Activated CD4-positive, alpha-beta T cell treated with anti-CD3 and anti-CD28 coated beads, Interleukin-2, amount 50 U/mL, for 4 hours (primary cell): ENCODE data around the gene FRA10AC1.

ENCODE experiments used
- DNase-seq, 2 experiments: peaks; one replicate each; pipeline ENCODE4 v3.0.0-alpha.2; 2020

FRA10AC1 gene, protein sequence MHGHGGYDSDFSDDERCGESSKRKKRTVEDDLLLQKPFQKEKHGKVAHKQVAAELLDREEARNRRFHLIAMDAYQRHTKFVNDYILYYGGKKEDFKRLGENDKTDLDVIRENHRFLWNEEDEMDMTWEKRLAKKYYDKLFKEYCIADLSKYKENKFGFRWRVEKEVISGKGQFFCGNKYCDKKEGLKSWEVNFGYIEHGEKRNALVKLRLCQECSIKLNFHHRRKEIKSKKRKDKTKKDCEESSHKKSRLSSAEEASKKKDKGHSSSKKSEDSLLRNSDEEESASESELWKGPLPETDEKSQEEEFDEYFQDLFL

DNA sequence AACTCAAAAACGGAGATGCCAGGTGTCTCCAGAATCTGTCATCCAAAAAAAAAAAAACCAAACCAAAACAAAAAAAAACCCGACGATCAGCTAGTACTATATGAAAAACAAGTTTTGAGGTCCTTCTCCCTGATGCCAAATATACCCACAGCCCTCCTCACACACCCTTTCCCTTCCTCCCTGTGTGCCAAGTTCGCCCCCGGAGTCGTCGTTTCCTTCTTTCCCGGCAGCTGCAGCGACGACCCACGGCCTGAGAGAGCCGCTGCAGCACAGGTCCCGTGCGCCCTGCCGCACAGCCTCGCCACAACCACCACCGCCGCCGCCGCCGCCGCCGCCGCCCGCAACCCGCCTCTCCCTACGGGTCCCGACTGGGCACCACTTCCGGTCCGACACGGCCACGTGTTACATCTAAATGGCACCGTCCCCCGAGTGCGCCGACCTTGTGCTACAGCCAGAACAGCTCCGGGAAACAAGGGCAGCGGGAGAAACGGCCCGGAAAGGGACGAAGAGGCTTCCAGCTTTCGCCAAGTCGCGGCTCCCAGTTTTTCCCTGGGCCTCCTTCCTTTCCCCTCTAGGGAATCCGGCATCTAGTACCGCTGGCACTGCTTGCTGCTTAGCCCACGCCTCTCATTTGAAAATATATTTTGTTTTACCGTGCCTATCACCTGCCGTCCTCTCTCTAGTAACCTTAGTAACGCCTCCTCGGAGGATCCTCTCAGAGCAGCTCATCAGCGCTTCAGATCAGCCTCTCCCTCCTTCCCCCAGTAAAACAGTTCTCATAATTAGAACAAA, at the start of gene FRA10AC1:
Gene FRA10AC1 (minus strand): TSS at position 383 of the 792 bp plus-strand sequence. CDS start 2,486 bp downstream, outside the sequence.
- peak; percentile 82 for DNase-seq

DNA sequence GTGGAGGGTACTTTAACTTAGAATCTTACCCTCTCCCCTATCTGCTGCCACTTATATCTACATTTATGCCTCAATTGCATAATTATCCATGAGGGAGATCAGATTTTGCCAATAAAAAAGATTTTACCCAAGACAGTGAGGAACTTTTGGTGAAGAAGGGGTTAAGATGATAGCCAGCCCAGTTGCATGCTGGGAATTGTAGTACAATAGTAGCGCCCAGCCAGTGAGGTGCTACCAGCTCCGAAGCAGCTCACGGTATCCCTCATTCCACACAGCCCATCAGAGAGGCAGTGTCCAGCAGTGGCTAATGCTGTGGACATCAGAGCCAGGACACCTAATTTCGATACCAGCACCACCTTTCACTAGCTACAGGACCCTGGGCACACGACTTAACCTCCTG, 49.4 kb upstream of the FRA10AC1 start:
- no peak for DNase-seq

DNA sequence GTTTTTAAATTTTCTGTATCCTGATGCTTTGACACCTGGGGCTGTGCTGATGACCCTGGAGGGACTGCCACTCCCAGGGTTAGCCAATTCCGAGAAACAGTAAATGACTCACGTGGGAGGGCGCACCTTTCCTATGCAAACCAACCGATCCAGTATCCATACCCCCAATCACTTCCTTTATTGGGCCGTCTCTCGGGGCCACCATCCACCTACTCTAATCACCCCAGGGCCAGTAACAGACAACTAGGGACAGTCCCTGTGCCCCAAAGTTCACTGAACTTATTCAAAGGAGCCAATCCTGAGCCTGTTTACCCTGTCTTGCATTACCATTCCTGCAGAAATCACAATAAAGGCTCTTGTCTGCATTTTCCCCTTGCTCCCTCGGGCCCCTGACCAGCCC, 48.7 kb upstream of the FRA10AC1 start:
- DNase-seq = no peak

DNA sequence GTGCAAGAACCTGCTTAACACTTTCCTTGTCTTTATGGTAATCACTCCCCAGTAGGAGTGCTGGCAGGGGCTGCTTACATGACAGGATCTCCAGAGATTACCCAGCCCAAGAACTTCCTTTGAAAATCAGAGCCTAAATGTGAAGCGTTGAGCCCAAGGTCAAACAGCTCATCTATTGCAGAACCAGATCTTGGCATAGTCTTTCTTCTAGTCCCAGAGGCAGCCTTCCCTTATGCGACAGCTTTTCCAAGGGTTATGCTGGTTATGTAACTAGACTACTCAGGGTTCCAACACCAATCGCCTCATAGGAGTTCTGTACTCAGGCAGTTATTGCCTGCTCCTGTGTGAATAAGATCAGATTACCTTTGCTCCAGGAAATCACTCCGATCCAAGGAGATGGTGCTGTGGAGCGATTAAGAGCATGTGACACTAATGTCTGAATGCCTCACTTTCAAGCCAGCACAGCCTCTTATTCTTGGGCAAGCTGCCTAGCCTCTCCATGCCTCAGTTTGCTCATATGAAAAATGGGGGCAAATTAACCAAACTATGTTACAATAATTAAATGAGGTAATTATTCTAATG, 46.9 kb upstream of the FRA10AC1 start:
- no peak for DNase-seq

DNA sequence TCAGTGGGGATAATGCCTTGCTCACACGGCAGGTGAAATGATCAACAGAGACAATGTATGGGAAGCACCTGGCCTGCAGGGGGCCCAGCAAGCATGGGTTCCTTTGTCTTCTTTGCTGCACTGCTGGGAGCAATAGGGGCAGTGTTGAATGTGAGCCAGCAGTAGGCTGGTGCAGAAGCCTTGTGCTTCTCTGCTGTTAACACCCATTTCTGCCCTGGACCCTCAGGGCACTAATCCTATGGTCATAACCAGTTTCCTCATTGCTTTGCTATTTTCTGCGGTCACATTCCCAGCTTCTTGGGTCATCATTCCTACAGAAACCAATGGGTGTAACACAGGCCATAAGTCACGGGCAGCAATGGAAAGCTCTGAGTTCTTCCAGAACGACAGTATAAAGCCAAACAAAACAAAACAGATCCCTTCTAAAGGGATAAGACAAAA, 44.5 kb upstream of the FRA10AC1 start:
- no peak for DNase-seq

DNA sequence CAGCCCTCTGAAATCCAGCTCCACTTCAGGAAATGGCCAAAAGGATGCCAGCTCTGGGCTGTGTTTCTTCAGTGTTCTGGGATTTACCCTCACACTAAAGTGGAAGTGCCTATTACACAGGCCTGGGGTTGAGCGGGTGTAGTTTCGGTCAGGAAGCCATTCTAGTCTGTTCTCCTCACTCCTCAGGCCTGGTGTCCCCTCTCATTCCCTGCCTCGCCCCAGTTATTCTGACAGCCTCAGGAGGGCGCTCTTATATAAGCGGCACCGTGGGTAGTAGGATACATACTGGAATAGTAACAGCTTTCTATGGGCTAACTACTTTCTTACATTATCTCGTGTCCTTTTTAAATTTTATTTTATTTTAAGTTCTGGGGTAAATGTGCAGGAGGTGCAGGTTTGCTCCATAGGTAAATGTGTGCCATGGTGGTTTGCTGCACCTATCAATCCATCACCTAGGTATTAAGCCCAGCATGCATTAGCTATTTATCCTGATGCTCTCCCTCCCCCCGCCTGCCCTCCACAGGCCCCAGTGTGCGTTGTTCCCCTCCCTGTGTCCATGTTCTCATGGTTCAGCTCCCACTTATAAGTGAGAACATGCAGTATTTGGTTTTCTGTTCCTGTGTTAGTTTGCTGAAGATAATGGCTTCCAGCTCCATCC, 43.1 kb upstream of the FRA10AC1 start:
- no peak for DNase-seq

DNA sequence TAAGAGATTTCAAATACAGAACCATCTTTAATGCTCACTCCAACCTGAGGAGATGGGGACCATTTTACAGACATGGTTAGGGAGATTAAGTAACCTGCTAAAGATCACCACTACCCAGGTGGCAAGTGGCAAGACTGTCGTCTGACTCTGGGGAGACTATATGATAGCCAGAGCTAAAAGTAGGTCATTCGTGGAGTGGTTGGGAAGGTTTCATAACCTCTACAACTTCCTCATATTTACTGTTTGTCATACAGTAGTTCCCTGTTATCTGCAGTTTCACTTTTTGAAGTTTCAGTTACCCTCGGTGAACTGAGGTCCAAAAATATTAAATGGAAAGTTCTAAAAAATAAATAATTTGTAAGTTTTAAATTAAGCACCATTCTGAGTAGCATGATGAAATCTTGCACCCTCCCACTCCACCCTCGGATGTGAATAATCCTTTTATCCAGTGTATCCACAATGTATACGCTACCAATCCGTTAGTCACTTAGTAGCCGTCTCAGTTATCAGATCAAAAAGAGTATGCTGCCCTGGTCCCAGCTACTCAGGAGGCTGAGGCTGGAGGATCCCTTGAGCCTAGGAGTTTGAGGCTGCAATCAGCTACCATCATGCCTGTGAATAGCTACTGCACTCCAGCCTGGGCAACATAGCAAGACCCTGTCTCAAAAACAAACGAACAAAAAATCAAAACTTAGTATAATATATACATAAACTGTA, 40.4 kb upstream of the FRA10AC1 start:
- DNase-seq = no peak

DNA sequence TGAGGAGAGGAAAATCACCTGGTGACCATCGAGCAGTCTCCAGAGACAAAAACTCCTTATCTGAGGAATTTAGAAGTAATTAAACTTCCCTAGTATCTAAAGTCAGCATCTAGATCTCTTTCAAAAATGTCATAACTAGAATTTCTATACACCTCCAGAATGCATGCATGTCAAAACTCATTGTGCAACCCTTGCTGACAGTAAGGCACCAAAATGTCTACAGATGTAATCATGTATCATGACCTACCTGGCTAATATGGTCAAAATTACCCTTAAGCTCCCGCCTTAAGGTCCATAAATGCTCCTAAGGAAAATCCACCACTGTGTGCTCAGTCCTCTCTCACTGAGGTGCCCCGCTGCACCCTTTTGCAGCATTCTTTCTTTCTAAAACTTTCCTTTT, 39.0 kb upstream of the FRA10AC1 start:
- no peak for DNase-seq

DNA sequence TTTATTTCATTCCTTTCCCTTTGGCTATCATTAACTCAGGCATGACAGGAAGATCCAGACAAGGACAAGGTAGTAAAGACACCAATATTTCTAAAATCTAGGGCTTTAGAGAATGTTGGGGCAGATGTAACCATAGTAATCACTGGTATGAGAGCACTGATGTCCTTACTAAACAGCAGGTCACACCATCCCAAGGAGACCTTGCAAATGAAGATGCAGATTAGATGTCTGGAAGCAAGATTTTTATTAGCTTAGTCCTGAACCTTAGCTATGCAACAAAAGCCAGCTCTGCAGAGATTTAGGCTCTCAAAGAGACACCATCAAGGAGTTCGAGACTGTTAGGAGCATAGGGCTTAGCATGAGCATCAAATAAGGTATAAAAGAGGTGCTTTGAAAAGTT, 23.6 kb upstream of the FRA10AC1 start:
- DNase-seq = no peak

DNA sequence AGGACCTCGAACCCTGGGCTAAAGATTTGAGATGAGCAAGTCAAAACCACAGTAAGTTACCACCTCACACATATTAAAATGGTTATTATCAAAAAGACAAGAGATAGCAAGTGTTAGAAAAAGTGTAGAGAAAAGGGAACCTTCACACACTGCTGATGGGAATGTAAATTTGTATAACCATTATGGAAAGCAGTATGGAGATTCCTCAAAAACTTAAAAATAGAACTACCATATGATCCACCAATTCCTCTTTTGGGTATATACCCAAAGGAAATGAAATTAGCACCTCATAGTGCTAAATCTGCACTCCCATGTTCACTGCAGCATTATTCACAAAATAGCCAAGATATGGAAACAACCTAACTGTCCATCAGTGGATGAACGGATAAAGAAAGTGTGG, 20.8 kb upstream of the FRA10AC1 start:
- DNase-seq = no peak

DNA sequence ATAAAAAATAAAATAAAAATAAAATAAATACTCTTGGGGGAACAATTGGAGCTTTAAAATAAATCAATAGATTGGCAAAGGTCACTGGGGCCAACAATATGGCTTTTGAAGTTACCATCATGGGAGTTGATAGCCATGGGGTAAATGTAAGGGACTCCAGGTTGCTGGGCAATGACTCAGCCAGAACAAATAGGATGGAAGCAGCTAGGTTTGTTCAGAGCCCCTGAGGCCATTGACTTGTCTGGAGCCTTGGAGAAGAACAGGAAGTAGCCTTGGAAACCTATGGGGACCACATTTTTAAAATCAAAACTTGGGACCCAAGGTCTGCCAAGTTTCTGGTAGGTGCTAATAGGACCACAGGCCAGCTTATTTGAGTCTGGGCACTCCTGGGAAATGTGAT, 20.2 kb upstream of the FRA10AC1 start:
- no peak for DNase-seq

DNA sequence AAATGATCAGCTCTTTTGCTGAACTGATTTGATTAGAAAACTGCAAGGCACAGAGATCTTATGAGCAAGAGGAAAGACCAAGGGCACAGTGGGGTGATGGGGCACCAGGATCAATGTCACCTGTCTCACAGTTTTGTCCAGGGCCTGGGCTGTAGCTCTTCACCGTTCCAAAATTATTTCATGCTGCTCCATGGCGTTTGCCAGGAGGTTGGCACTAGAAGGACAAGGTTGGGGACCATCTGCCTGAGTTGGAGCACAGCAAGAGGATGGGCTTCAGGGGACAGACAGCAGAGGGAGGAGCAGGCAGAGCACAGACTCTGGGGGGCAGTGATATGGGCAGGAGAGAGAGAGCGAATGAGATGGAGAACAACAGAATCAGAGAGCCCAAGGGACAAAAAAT, 17.5 kb upstream of the FRA10AC1 start:
- no peak for DNase-seq

DNA sequence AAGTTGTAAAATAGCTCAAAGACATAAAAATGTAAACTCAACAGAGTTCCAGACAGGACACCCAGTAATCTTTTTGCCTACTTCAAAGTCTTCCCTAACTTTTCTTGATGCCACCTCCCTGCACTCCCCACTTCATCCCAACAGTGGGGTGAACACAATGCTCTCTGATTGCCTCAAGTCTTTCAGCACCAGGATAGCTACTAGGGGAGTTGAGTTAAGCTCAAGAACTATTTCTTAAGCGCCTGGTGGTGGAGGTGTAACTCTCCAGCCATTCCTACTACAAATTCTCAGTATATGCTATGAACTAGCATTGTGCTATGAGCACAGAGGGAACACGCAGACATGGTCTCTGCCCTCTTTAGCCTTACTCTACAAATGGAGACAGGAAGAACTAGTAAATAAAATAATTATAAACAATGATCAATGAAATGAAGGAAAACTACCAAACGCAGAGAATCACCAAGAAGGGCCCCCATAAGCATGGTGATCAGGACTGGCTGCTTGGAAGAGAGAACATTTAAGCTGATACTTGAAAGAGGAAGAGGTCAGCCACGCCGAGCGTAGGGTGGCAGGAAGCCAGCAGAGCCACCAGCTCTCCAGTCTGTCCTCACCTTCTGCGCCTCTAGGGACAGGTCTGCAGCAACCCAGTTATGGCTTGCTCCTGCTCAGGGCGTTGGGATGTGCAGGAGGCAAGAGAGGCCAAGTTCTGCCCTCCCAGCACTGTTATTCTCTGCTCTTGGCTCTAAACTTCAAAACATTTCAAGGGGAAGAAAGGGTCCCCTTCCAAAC, 16.7 kb upstream of the FRA10AC1 start:
- DNase-seq = no peak

DNA sequence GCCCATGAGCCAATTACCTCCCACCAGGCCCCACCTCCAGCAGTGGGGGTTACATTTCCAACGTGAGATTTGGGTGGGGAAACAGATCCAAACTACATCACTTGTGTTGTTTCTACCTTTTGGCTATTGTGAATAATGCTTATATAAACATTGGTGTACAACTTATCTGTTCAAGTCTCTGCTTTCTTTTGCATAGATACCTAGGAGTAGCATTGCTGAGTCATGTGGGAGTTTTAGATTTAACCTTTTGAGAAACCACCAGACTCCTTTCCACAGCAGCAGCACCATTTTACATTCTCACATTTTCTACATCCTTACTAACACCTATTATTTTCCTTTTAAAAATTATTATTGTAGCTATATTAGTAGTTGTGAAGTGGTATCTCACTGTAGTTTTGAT, 14.4 kb upstream of the FRA10AC1 start:
- no peak for DNase-seq

DNA sequence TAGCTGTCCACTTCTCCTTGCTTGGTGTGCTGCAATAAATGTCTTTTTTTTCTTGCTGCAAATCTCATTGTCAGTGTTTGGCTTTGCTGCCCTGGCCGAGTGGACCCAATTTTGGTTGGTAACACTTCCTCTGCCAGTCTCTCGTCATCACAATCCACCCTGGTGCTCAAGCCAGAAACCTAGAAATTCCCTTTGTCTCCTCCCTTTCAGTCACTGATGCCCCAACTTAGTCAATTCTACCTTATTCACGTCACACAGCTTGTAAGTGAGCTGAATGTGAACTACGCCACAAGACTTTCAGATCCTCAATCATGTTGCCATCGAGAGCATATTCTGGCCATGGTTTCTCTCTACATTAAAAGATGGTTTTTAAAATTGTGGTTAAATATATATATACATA, 13.0 kb upstream of the FRA10AC1 start:
- DNase-seq = no peak

DNA sequence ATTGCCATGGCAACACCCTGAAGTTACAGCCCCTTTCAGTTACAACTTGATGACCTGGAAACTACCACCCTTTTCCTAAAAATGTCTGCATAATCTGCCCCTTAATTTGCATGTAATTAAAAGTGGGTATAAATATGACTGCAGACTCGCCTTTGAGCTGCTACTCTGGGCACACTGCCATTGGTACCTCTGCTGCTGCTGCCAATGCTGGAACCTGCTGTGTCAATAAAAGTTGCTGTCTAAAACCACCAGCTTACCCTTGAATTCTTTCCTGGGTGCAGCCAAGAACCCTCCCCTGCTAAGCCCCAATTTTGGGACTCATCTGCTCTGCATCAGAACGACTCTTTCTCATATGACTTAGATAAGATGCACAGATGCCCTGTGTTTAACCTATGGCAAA, 10.2 kb upstream of the FRA10AC1 start:
- no peak for DNase-seq

DNA sequence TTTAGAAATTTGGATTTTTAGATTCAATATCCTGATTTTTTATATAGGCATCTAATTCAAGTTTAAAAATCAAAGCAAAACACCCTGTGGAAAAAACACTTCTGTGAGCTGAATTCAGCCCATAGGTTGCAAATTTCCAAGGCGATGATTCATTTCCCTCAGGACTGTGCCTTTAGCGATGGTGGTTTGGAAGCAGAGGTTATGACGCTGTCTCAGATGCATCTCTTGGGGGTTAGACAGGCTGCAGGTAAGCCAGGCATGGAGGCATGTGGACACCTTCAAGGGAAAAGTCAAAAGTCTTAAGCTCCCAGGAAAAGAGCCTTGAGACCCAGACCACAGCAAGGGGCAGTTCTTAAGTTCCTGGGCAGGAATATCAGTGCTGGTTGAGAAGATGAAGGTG, 9.5 kb upstream of the FRA10AC1 start:
- no peak for DNase-seq

DNA sequence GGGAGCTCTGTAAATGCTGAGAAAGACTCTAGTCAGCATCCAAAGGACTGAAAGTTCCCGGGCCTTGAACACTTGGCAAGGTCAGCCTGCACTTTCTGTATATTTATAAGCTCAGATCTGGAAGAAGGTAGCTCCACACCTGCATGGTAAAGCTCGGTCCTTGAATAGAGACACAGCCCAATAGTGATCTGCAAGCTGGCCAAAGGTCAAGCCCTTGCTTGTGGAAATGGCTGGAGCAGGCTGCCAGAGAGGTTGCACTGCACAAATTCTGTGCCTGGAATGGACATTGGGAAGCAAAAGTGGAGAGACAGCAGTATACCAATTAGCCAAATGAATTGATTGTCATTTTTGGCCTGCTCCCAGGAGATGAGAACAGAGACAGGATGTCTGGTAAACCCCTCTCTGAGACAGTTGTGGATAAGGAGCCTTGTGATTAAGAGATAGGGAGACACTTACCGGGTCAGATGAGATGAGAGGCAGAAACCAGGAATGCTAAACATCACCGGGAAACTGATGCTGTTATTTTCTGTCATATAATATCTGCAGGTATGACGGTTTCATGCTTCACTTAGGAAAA, 8.0 kb upstream of the FRA10AC1 start:
- no peak for DNase-seq

DNA sequence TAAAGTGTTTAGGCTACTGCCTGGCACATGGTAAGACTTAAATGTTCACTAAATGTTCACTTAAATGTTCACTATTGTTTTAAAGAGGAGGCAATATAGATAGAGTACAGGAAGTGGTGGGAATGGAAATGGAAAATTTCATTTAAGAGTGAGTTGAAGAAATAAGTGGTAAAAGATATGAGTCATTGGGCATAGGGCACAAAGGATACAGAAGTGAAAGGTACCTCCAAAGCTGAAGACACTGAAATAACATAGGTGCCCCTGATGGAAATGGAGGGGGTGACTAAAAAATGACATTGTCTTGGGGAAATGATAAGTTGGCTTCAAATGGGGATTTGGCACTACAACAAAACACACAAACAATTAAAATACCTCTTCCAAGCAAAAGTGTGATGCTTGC, 5.2 kb upstream of the FRA10AC1 start:
- no peak for DNase-seq

DNA sequence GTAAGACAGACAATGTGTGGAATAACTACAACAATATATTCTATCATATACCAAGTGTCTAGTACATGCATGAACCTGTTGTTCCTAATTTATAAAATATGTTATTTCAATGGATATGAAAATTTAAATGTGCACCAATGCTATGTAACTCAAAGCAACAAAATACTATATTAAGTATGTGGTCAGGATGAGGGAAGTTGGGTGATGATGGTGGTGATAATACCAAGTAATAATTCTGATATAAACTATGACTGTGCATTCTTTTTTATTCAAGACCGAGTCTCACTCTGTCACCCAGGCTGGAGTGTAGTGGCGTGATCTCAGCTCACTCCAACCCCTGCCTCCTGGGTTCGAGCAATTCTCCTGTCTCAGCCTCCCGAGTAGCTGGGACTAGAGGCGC, 2.1 kb upstream of the FRA10AC1 start:
- no peak for DNase-seq

DNA sequence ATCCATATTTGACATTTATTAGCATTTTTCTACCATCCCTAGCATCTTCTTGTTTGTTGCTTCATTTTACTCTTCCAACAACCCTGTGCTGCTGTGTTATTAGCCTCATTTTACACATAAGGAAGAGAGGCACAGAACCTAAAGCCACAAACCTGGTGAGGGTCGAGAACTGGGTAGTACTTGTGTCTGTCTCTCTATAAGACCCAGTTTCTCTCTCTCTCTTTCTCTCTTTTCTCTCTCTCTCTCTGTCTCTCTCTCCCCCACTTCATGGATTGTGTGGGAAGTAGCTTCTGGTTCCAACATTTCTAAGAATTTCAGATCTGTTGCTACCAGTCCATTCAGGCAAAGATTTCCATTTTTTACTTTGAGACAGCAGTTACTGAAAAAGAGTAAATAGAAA, 1.4 kb upstream of the FRA10AC1 start:
- no peak for DNase-seq

DNA sequence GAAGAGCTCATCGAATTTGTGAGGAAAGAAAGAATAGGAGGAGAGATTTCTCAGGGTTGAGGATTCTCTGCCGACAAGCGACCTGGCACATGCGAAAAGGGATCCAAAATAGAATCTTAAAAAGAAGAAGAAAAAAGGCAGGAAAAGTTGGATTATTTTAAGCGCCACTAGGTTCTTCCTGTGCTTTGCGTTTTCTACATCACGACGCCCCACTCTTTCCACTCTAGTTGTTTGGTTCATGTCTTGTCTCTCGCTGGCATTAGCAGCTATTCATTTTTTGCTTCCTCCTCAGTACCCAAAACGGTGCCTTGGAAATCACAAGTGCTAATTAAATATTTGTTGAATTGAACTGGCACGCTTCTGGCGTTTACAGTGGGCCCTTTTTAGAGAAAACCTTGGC, 674 bp upstream of the FRA10AC1 start:
- DNase-seq = no peak
